ENCODE measurements around the gene LCLAT1.

DNA sequence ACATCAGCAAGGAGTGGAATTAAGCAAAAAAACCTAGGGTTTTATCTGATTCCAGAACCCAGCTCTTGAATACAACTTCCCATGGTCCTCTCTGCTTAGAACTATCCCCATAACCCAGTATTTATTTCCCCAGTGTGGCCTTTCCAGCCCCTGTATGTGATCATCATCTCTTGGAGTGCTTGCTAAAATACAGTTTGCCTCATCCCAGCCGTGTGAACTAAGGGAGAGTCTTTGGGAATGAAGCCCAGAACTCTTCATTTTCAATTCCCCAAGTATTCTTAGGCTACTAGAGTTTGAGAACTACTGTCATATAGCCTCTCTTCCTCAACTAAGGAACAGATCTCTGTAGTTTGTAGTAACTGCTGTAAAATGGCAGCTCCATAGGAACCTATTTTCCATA, 173.1 kb downstream of the LCLAT1 start:
- TF ChIP-seq, protein P1, sequence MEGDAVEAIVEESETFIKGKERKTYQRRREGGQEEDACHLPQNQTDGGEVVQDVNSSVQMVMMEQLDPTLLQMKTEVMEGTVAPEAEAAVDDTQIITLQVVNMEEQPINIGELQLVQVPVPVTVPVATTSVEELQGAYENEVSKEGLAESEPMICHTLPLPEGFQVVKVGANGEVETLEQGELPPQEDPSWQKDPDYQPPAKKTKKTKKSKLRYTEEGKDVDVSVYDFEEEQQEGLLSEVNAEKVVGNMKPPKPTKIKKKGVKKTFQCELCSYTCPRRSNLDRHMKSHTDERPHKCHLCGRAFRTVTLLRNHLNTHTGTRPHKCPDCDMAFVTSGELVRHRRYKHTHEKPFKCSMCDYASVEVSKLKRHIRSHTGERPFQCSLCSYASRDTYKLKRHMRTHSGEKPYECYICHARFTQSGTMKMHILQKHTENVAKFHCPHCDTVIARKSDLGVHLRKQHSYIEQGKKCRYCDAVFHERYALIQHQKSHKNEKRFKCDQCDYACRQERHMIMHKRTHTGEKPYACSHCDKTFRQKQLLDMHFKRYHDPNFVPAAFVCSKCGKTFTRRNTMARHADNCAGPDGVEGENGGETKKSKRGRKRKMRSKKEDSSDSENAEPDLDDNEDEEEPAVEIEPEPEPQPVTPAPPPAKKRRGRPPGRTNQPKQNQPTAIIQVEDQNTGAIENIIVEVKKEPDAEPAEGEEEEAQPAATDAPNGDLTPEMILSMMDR (conservative IDR thresholded peaks at IDR 0.05; ENCODE audit: low read length): no peak
- TF ChIP-seq EZH2phosphoT487 (IDR thresholded peaks at IDR 0.05; ENCODE audit: borderline replicate concordance): no peak

All from Loucy (cell line).